Activated B cell treated with CpG ODN at 0.5 μM for 24 hours (primary cell): ENCODE measurements around the gene CTSD. TPM values are rescaled to one million over a fixed set of nuclear protein-coding genes. Genes with fewer than 3 reads are reported as not detected.
A peak's percentile ranks its signal among the peaks of the same experiment; 100 is the strongest.

Source experiments
- ATAC-seq: fragments of 200-7000 bp; cut with Tn5 transposase; one replicate; pipeline ENCODE4 v1.10.0; 2021; ENCODE audit warnings: low read depth, mild to moderate bottlenecking, moderate library complexity
- CTCF ChIA-PET: fragments of 350-600 bp; sonication (Branson Sonifier 250); formaldehyde crosslinking; loops from one replicate; lab custom pipeline; 2021; ENCODE audit warnings: antibody characterized with exemption; lab: Charles Lee
- POLR2A ChIA-PET: fragments of 350-600 bp; sonication (Branson Sonifier 250); formaldehyde crosslinking; loops from one replicate; lab custom pipeline; 2021; ENCODE audit warnings: antibody characterized with exemption; lab: Charles Lee
- DNase-seq: peaks from one replicate; pipeline ENCODE4 v3.0.0; 2022
- H3K27ac Mint-ChIP-seq: one replicate; pipeline ENCODE4 v1.8.0; 2020; ENCODE audit warnings: mixed read lengths
- H3K27me3 Mint-ChIP-seq: one replicate; pipeline ENCODE4 v1.8.0; 2021; ENCODE audit warnings: mixed read lengths
- H3K36me3 Mint-ChIP-seq: one replicate; pipeline ENCODE4 v1.8.0; 2021; ENCODE audit warnings: low read depth, mixed read lengths
- H3K4me1 Mint-ChIP-seq: one replicate; pipeline ENCODE4 v1.8.0; 2021; ENCODE audit warnings: mixed read lengths
- H3K4me3 Mint-ChIP-seq: one replicate; pipeline ENCODE4 v1.8.0; 2020; ENCODE audit warnings: mild to moderate bottlenecking, mixed read lengths
- H3K9me3 Mint-ChIP-seq: one replicate; pipeline ENCODE4 v1.8.0; 2020; ENCODE audit warnings: mixed read lengths
- intact Hi-C: fragments of 100-400 bp; cut with micrococcal nuclease; formaldehyde crosslinking; loops from one replicate; pipeline ENCODE4 v1.15.1; 2024
- total RNA-seq: library from RNA; stranded (reverse); gene quantifications from 2 replicates; pipeline ENCODE4 v1.2.3, GENCODE V29; 2022
- TF ChIP-seq, protein P1 (sequence below): fragments of 200-600 bp; IDR thresholded peaks from one replicate; pipeline ENCODE4 v1.8.0; 2022; ENCODE audit warnings: antibody characterized with exemption, mild to moderate bottlenecking

CTSD gene
- total RNA-seq, 1 donor from 2014 or later: 33.2 TPM

DNA sequence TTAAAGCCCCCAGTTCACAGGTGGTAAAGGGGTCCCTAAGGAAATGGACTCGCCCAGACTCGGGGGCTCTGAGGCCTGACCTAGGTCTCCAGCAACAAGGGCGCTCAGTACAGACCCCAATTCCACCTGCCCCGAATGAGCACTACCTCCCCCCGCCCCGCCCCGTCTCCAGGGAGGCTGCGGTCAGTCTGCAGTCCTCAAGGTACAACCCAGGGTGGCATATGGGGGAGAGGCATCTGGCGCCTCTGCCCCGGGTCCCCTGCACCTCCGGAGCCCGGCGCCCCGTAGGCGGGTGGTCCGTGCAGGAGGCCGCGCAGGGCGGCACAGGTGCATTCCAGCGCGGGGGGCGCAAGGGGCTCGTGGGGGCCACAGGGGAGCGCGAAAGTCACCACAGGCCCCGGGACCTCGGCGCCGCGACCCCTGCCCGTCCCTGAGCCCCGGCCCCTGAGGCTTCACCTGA, 361 bp downstream of the CTSD start:
- no peak for DNase-seq
- H3K4me1 Mint-ChIP-seq: peaks cover 20% of the 10 kb centered on the region
- H3K27ac Mint-ChIP-seq: no peak overlapping the region

DNA sequence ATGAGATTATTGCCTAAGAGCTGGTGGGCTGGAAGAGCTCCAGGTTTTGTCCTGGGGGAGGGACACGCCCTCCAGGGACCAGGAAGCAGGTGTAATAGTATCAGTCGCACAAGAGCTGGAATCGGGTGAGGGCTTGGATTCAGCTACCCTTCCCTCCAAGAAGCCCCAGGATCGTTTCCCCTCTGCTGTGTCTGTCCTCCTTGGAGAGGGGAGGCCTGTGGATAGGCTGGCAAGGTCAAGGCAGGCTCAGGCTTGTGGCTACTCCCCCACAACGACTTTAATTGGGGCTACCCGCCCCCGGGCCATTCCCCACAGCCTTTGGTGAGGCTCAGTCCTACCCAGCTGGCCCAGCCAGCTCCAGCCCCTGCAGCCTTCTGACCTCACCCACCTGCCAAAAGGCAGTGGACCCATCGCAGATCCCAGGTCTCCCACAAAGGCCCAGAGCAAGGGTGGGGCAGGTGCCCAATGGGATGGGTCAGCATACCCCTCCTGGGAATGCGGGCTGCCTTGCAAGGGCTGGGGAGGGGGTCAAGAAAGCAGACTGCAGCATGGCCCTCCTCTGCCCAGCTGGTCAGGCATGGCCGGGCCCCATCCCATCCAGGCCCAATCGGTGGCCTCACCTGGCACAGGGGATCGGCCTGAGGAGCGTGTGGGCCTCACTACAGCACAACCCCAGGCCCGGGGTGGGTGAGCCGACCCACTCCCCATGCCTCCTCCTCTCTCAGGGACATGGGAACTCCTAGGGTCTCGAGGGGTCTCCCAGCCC, 1.0 kb downstream of the CTSD start:
- H3K9me3 Mint-ChIP-seq: no peaks in the 10 kb centered on the region
- no peak overlapping the region for H3K27ac Mint-ChIP-seq
- CTCF ChIA-PET: interaction anchor here (1.2 kb wide), 1 partner anchor 69 kb away, joined by 3 read pairs; no protein-coding TSS in a partner anchor
- POLR2A ChIA-PET: no interaction called here
- H3K27me3 Mint-ChIP-seq: no peaks in the 10 kb centered on the region
- DNase-seq (no peak), ATAC-seq (no peak)
- TF ChIP-seq, protein P1, sequence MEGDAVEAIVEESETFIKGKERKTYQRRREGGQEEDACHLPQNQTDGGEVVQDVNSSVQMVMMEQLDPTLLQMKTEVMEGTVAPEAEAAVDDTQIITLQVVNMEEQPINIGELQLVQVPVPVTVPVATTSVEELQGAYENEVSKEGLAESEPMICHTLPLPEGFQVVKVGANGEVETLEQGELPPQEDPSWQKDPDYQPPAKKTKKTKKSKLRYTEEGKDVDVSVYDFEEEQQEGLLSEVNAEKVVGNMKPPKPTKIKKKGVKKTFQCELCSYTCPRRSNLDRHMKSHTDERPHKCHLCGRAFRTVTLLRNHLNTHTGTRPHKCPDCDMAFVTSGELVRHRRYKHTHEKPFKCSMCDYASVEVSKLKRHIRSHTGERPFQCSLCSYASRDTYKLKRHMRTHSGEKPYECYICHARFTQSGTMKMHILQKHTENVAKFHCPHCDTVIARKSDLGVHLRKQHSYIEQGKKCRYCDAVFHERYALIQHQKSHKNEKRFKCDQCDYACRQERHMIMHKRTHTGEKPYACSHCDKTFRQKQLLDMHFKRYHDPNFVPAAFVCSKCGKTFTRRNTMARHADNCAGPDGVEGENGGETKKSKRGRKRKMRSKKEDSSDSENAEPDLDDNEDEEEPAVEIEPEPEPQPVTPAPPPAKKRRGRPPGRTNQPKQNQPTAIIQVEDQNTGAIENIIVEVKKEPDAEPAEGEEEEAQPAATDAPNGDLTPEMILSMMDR: no peak
- peaks cover 3% of the 10 kb centered on the region for H3K36me3 Mint-ChIP-seq
- peaks cover 24% of the 10 kb centered on the region for H3K4me1 Mint-ChIP-seq
- H3K4me3 Mint-ChIP-seq: peak overlapping the region; percentile 67
- intact Hi-C loops: no loop called here

More for the DNA sequence above, 361 bp downstream of the CTSD start:
- Mint-ChIP-seq H3K36me3 (peaks cover 3% of the 10 kb centered on the region), H3K27me3 (no peaks in the 10 kb centered on the region), H3K9me3 (no peaks in the 10 kb centered on the region), H3K4me3 (peak overlapping the region; percentile 67)
- TF ChIP-seq, protein P1: no peak
- peak; percentile 36 for ATAC-seq
- POLR2A ChIA-PET: interaction anchor here (0.9 kb wide), 1 partner anchor 58 kb away, joined by 3 read pairs; no protein-coding TSS in a partner anchor
- intact Hi-C loops: no loop called here
- CTCF ChIA-PET: interaction anchor here (0.6 to 1.2 kb wide), 3 partner anchors 69 to 189 kb away, joined by 3 to 5 read pairs (median 3); no protein-coding TSS in a partner anchor

DNA sequence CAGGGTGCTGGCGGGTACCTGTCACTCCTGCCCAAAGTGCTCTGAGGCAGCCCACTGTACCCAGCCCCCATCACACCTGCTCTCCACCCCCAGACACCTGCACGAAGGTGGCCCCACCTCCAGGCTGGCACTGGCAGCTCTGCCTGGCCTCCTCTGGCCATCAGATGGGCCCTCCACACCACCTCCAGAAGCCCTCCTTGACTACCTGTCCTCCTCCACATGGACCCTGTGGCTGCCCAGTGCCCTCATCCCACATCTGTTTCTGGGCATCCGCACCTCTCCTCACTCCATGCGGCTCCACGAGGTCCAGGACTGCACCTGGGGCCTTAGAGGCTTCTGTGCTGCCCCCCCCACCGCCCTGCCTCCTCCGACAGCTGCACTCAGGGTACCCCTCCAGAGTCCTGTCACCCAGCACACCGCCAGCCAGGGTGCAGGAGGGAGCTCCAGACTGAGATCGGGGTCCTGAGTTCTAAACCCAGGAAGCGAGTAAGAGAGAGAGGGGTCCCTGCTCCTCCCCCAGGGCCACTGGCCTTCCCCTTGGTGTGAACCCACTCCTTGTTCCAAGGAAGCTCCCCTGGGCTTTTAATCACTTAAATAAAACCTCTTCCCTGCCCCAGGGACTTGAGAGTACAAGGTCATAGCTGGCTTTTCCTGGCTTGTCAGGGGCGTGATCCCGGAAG, 1.7 kb downstream of the CTSD start:
- ATAC-seq: no peak

DNA sequence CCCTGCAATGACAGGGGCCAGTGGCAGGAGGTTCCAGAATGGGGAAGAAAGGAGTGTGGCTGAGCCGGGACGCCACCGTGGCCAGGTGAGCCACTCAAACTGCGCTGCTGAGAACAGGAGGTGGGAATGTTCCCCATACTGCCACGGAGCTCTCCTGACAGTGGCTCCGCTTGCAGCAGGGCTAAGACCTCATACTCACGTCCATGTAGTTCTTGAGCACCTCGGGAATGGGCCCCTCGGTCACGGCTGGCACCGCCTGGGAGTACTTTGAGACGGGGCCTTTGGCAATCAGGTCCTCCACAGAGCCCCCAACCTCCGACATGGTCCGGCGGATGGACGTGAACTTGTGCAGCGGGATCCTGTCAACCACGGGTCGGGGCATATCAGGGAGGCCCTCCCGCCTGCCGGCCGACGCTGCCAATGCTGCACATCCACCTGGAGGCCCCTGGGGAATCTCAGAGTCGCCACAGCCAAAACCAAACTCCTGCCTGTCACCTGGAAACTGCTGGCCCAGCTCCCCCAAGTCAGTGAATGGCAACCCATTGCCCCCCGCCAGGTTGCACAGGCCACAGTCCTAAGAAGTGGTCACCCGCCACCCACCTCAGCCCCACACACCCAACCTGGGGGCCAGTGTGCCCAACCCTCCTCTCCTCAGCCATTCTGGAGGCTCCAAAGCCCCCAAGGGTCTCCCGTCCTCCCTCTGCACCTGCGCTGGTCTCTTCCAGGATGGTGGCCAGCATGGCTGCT, 2.4 kb downstream of the CTSD start:
- no peak for DNase-seq
- H3K9me3 Mint-ChIP-seq: no peaks in the 10 kb centered on the region
- no peaks in the 10 kb centered on the region for H3K27me3 Mint-ChIP-seq
- peaks cover 25% of the 10 kb centered on the region for H3K4me1 Mint-ChIP-seq
- peaks cover 5% of the 10 kb centered on the region for H3K36me3 Mint-ChIP-seq
- ChIA-PET CTCF (no interaction called here), POLR2A (no interaction called here)
- no peak for ATAC-seq
- TF ChIP-seq, protein P1: no peak
- no peak overlapping the region for H3K4me3 Mint-ChIP-seq
- intact Hi-C loops: no loop called here
- no peak overlapping the region for H3K27ac Mint-ChIP-seq

More for the DNA sequence above, 1.7 kb downstream of the CTSD start:
- Mint-ChIP-seq H3K27ac (no peak overlapping the region), H3K4me1 (peaks cover 25% of the 10 kb centered on the region), H3K4me3 (peak overlapping the region; percentile 67), H3K36me3 (peaks cover 3% of the 10 kb centered on the region), H3K9me3 (no peaks in the 10 kb centered on the region), H3K27me3 (no peaks in the 10 kb centered on the region)
- no peak for DNase-seq
- POLR2A ChIA-PET: no interaction called here
- CTCF ChIA-PET: interaction anchor here (1.2 kb wide), 1 partner anchor 68 kb away, joined by 3 read pairs; no protein-coding TSS in a partner anchor
- TF ChIP-seq, protein P1: no peak
- intact Hi-C loops: no loop called here
